Left ventricle myocardium inferior (tissue), 1 donor: ENCODE results near the gene TRO. TPM values are rescaled to one million over a fixed set of nuclear protein-coding genes. Genes with fewer than 3 reads are reported as not detected.

ENCODE experiments used
- DNase-seq: peaks from one replicate; pipeline ENCODE4 v3.0.0-alpha.2; 2020
- H3K27ac ChIP-seq: fragments of 200-600 bp; replicated peaks from 2 replicates; pipeline ENCODE4 v1.8.0; 2021
- H3K27me3 ChIP-seq: fragments of 200-600 bp; 2 replicates; pipeline ENCODE4 v1.8.0; 2021; ENCODE audit warnings: low read depth
- H3K36me3 ChIP-seq: fragments of 200-600 bp; 2 replicates; pipeline ENCODE4 v1.8.0; 2021
- H3K4me1 ChIP-seq: fragments of 200-600 bp; 2 replicates; pipeline ENCODE4 v1.8.0; 2021
- H3K4me3 ChIP-seq: fragments of 200-600 bp; 2 replicates; pipeline ENCODE4 v1.8.0; 2021; ENCODE audit warnings: mild to moderate bottlenecking, moderate library complexity
- H3K9me3 ChIP-seq: fragments of 200-600 bp; replicated peaks from 2 replicates; pipeline ENCODE4 v1.8.0; 2021
- intact Hi-C: fragments of 100-400 bp; cut with micrococcal nuclease; formaldehyde crosslinking; loops from one replicate; pipeline ENCODE4 v1.11.0; 2022
- total RNA-seq: library from RNA; stranded (reverse); fragmentation: NEBNext Ultra II Directional; extraction: Animal tissue kit (Norgen Biotek cat#: 25700); gene quantifications from one replicate; pipeline ENCODE4 v1.2.1, GENCODE V29; 2021
- TF ChIP-seq, protein P1 (sequence below): fragments of 200-600 bp; IDR thresholded peaks from 2 replicates; pipeline ENCODE4 v1.8.0; 2021; ENCODE audit warnings: antibody characterized with exemption, mild to moderate bottlenecking, borderline replicate concordance
- donor health status: DM: no; HTN: yes; CAD: no; lungs with severe emphysema.

TRO gene
- total RNA-seq, 1 donor from 2014 or later: 1.9 TPM

DNA sequence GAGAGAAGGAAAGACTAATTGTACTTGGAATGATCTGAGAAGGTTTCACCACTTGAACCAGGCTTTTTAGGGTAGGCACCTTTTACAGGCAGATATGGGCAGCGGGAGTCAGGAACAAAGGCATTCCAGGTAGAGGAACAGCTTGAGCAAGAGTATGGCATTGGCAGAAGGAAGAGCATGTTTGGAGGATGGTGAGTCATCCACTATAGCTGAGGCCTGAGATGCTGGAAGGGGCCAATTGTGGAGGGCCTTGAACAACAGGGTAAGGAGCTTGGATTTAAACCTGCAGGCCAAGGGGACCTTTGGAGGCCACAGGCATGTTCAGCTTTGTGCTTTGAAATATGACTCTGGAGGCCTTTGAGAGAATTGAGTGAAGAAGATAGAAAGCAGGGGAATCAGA, 41.1 kb downstream of the TRO start:
- H3K9me3 ChIP-seq: no peaks in the 10 kb centered on the region

DNA sequence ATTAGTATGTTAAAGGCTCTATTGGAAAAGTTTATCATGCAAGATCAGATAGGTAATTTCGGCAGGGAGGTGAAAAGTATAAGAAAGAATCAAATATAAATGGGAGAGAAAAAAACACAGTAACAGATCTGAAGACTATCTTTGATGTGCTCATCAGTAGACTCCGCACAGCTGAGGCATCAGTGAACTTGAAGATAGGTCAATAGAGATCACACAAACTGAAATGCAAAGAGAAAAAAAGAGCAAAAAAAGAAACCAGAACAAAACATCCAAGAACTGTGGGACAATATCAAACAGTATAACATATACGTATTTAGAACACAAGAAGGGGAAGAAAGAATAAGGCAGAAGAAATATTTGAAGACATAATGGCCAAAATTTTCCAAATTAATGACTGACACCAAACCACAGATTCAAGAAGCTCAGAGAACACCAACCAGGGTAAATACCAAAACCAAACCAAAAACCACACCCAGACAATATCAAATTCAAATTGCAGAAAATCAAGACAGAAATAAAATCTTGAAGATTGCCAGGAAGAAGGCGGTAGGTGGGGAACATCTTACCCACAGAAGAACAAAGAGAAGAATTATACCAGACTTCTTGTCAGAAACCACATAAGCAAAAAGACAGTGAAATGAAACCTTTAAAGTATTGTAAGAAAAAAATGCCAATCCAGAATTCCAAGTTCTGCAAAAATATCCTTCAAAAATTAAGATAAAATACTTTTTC, 44.3 kb downstream of the TRO start:
- Histone ChIP-seq H3K4me3 (no peak overlapping the region), H3K27me3 (no peaks in the 10 kb centered on the region), H3K36me3 (no peaks in the 10 kb centered on the region), H3K4me1 (no peaks in the 10 kb centered on the region), H3K9me3 (no peaks in the 10 kb centered on the region), H3K27ac (no peak overlapping the region)
- DNase-seq: no peak
- intact Hi-C loops: no loop called here
- TF ChIP-seq, protein P1, sequence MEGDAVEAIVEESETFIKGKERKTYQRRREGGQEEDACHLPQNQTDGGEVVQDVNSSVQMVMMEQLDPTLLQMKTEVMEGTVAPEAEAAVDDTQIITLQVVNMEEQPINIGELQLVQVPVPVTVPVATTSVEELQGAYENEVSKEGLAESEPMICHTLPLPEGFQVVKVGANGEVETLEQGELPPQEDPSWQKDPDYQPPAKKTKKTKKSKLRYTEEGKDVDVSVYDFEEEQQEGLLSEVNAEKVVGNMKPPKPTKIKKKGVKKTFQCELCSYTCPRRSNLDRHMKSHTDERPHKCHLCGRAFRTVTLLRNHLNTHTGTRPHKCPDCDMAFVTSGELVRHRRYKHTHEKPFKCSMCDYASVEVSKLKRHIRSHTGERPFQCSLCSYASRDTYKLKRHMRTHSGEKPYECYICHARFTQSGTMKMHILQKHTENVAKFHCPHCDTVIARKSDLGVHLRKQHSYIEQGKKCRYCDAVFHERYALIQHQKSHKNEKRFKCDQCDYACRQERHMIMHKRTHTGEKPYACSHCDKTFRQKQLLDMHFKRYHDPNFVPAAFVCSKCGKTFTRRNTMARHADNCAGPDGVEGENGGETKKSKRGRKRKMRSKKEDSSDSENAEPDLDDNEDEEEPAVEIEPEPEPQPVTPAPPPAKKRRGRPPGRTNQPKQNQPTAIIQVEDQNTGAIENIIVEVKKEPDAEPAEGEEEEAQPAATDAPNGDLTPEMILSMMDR: no peak

More for the DNA sequence above, 41.1 kb downstream of the TRO start:
- DNase-seq: no peak
- no peak overlapping the region for H3K4me3 ChIP-seq
- H3K4me1 ChIP-seq: no peaks in the 10 kb centered on the region
- no peaks in the 10 kb centered on the region for H3K27me3 ChIP-seq
- H3K27ac ChIP-seq: no peak overlapping the region
- intact Hi-C loops: no loop called here
- H3K36me3 ChIP-seq: no peaks in the 10 kb centered on the region
- TF ChIP-seq, protein P1: no peak

DNA sequence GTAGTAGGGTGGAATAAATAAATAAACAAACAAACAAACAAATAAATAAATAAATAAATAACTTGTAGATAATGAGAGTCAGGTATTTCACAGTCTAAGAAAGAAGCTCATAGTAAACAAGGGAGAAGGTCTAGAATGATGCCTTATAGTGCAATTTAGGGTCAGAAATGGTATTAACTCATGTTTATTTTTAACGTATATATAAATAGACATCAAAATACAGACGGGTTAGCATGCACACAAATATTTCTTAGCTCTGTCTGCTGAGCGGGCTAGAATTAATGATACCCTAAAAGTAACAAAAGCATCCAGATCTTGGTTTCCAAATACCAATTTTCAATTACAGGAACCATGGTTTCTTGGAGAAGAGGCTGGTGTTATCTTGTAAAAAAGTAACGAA, 56.8 kb downstream of the TRO start:
- H3K9me3 ChIP-seq: no peaks in the 10 kb centered on the region
- intact Hi-C loops: no loop called here
- H3K4me1 ChIP-seq: no peaks in the 10 kb centered on the region
- no peaks in the 10 kb centered on the region for H3K36me3 ChIP-seq
- TF ChIP-seq, protein P1: no peak
- DNase-seq: no peak
- H3K27me3 ChIP-seq: no peaks in the 10 kb centered on the region
- no peak overlapping the region for H3K4me3 ChIP-seq
- no peak overlapping the region for H3K27ac ChIP-seq

DNA sequence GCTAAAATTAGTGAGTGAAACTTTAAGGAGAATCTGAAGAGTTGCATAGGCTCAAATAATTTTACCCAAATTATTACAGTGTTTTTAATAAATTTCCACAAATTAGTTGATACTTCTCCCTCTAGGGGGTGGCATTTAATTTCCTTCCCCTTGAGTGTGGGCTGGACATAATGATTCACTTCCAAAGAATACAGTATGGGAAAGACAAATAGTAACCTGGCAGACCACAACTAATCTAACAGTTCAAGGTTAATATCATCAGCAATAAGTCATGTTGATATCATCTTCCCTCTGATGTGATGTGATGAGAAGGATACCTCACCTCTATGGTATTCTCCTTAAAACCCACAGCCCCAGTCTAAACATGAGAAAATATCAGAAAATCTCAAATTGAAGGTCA, 57.8 kb downstream of the TRO start:
- no peak for DNase-seq
- TF ChIP-seq, protein P1: no peak
- no peak overlapping the region for H3K4me3 ChIP-seq
- no peaks in the 10 kb centered on the region for H3K9me3 ChIP-seq
- H3K36me3 ChIP-seq: no peaks in the 10 kb centered on the region
- H3K27me3 ChIP-seq: no peaks in the 10 kb centered on the region
- no peaks in the 10 kb centered on the region for H3K4me1 ChIP-seq
- intact Hi-C loops: no loop called here
- no peak overlapping the region for H3K27ac ChIP-seq

DNA sequence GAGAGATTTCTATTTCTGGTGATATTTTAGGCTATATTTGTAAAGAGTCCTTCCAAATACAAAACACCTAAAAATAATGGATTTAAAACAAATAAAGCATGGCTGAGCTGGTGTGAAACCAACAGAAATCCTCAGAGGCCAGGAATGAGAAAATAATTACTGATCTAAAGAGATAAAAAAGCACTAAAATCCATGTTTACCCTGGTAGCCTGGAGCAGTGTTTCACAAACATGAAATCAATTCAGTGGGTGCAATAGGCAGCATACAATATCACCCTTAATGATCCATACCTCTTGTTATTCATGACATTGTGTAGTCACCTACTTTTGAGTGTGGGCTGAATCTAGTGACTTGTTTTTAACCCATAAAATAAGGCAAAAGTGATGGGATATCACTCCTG, 58.8 kb downstream of the TRO start:
- no peak for DNase-seq
- Histone ChIP-seq H3K27ac (no peak overlapping the region), H3K9me3 (no peaks in the 10 kb centered on the region), H3K4me1 (no peaks in the 10 kb centered on the region), H3K27me3 (no peaks in the 10 kb centered on the region), H3K4me3 (no peak overlapping the region), H3K36me3 (no peaks in the 10 kb centered on the region)
- intact Hi-C loops: no loop called here
- TF ChIP-seq, protein P1: no peak
